HEK293T (cell line): ENCODE data around the gene ESPNL.

Source experiments
- CTCF ChIA-PET: fragments of 350-600 bp; formaldehyde crosslinking; extraction: SDS; loops from one replicate; lab custom pipeline; 2021; ENCODE audit warnings: antibody characterized with exemption, inconsistent platforms; lab: Yijun Ruan, JAX
- POLR2A ChIA-PET: fragments of 350-600 bp; formaldehyde crosslinking; extraction: SDS; loops from one replicate; lab custom pipeline; 2020; ENCODE audit warnings: antibody characterized with exemption, inconsistent platforms; lab: Yijun Ruan, JAX
- DNase-seq: peaks from one replicate; pipeline ENCODE4 v3.0.0; 2012; ENCODE audit warnings: mixed read lengths; ENCODE audit errors: extremely low spot score
- ARNT ChIP-seq: fragments of 450-650 bp; IDR thresholded peaks from 2 replicates; pipeline ENCODE4 v1.6.1; 2017; ENCODE audit warnings: mild to moderate bottlenecking
- BHLHE40 ChIP-seq: fragments of 450-650 bp; IDR thresholded peaks from 2 replicates; pipeline ENCODE4 v1.6.1; 2016; ENCODE audit warnings: mild to moderate bottlenecking, moderate library complexity, borderline replicate concordance
- CTBP1 ChIP-seq: fragments of 450-650 bp; IDR thresholded peaks from 2 replicates; pipeline ENCODE4 v1.6.1; 2016; ENCODE audit warnings: borderline replicate concordance
- ELF4 ChIP-seq: fragments of 450-650 bp; IDR thresholded peaks from 2 replicates; pipeline ENCODE4 v1.6.1; 2017; ENCODE audit warnings: antibody characterized with exemption
- FOXA1 ChIP-seq: fragments of 450-650 bp; IDR thresholded peaks from 2 replicates; pipeline ENCODE4 v1.6.1; 2016; ENCODE audit warnings: mild to moderate bottlenecking
- FOXK2 ChIP-seq: fragments of 450-650 bp; IDR thresholded peaks from 2 replicates; pipeline ENCODE4 v1.6.1; 2016; ENCODE audit warnings: mild to moderate bottlenecking
- FOXM1 ChIP-seq: fragments of 450-650 bp; IDR thresholded peaks from 2 replicates; pipeline ENCODE4 v1.6.1; 2017; ENCODE audit warnings: mild to moderate bottlenecking, borderline replicate concordance
- HDGF ChIP-seq: fragments of 450-650 bp; IDR thresholded peaks from 2 replicates; pipeline ENCODE4 v1.6.1; 2017; ENCODE audit warnings: antibody characterized with exemption, borderline replicate concordance
- L3MBTL2 ChIP-seq: fragments of 450-650 bp; conservative IDR thresholded peaks from 2 replicates; pipeline ENCODE4 v1.6.1; 2016; ENCODE audit warnings: mild to moderate bottlenecking
- LEF1 ChIP-seq: fragments of 450-650 bp; IDR thresholded peaks from 2 replicates; pipeline ENCODE4 v1.6.1; 2017; ENCODE audit warnings: mild to moderate bottlenecking, borderline replicate concordance
- NFRKB ChIP-seq: fragments of 450-650 bp; IDR thresholded peaks from 2 replicates; pipeline ENCODE4 v1.6.1; 2016; ENCODE audit warnings: mild to moderate bottlenecking, moderate library complexity
- PKNOX1 ChIP-seq: fragments of 450-650 bp; IDR thresholded peaks from 2 replicates; pipeline ENCODE4 v1.6.1; 2016
- SP1 ChIP-seq: fragments of 450-650 bp; IDR thresholded peaks from 2 replicates; pipeline ENCODE4 v1.6.1; 2017
- SUZ12 ChIP-seq: fragments of 450-650 bp; IDR thresholded peaks from 2 replicates; pipeline ENCODE4 v1.6.1; 2016; ENCODE audit warnings: mild to moderate bottlenecking
- TARDBP ChIP-seq: fragments of 450-650 bp; IDR thresholded peaks from 2 replicates; pipeline ENCODE4 v1.6.1; 2016
- ZNF384 ChIP-seq: fragments of 450-650 bp; IDR thresholded peaks from 2 replicates; pipeline ENCODE4 v1.6.1; 2016

Gene ESPNL

DNA sequence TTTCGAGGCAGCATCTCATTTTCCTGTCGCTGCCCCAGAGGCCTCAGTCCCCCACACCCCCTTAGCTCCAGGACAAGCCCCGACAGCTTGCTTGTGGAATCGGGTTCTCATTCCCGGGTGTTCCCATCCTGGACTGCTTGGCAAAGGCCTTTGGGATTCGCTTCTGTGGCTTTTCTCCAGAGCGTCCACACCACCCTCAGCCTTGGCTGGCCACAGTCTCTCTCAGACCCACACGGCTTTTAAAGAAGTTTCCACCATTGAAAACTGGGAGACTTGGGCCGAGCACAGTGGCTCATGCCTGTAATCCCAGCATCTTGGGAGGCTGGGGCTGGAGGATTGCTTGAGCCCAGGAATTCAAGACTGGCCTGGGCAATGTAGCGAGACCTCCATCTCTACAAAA lies 2.7 kb downstream of the ESPNL start:
- DNase-seq: no peak
- TF ChIP-seq ARNT (no peak), L3MBTL2 (no peak), LEF1 (no peak), PKNOX1 (no peak), CTBP1 (no peak), NFRKB (no peak), BHLHE40 (no peak), TARDBP (no peak), FOXA1 (no peak), ELF4 (no peak), FOXM1 (no peak), ZNF384 (no peak), FOXK2 (no peak), SUZ12 (no peak), HDGF (no peak)
- POLR2A ChIA-PET: no interaction called here
- CTCF ChIA-PET: no interaction called here

DNA sequence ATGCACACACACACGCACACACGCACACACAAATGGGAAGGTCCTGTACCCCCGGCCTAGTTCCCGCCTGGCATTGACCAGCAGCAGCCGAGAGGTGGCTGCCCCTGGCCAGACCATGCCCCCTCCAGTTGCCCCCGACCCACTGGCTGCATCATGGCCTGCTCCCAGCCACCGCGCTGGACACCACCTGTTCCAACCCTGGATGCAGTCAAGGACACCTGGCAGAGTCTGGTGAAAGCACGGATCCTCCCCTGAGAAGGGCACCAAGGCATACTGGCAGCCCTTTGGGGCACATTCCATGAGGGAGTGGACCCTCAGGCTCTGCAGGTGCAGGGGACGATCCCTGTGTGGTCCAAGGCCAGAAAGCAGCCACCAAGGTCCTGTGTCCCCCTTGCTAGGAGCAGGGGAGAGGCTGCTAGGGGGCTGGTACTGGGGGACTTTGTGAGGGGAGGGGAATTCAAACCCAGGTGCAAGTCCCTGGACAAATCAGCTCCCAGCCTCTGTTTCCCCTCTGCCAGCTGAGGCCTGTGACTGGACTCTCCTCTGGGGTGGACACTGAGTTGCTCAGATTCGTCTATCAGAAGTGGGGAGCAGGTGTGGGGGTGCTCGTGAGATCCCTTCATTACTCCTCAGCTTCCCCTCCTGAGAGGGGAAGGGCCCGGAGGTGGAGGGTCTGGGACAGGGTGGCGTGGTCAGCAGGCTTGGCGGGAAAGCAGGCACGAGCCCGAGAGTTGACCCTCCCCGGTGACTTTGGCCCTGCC lies 3.5 kb downstream of the ESPNL start:
- ChIA-PET CTCF (no interaction called here), POLR2A (no interaction called here)
- TF ChIP-seq CTBP1 (no peak), BHLHE40 (no peak), ARNT (no peak), FOXM1 (no peak), HDGF (no peak), NFRKB (no peak), SP1 (no peak), LEF1 (no peak)

GRCh38 chr2:238104226-238104690 lies 4.1 kb downstream of the ESPNL start:
- CTCF ChIA-PET: no interaction called here
- TF ChIP-seq ELF4 (no peak), SP1 (no peak), CTBP1 (no peak), ARNT (no peak), TARDBP (no peak), FOXK2 (no peak)

More for the DNA sequence above, 3.5 kb downstream of the ESPNL start:
- no peak for DNase-seq

GRCh38 chr2:238104691-238105371 lies 4.7 kb downstream of the ESPNL start:
- ChIA-PET POLR2A (no interaction called here), CTCF (no interaction called here)
- no peak for DNase-seq
- no peak for TF ChIP-seq BHLHE40
- no peak for TF ChIP-seq HDGF
- no peak for TF ChIP-seq SUZ12
- TF ChIP-seq FOXA1: no peak
- no peak for TF ChIP-seq ARNT
- TF ChIP-seq FOXK2: no peak

More at GRCh38 chr2:238104226-238104690, 4.1 kb downstream of the ESPNL start:
- POLR2A ChIA-PET: no interaction called here
- no peak for DNase-seq

DNA sequence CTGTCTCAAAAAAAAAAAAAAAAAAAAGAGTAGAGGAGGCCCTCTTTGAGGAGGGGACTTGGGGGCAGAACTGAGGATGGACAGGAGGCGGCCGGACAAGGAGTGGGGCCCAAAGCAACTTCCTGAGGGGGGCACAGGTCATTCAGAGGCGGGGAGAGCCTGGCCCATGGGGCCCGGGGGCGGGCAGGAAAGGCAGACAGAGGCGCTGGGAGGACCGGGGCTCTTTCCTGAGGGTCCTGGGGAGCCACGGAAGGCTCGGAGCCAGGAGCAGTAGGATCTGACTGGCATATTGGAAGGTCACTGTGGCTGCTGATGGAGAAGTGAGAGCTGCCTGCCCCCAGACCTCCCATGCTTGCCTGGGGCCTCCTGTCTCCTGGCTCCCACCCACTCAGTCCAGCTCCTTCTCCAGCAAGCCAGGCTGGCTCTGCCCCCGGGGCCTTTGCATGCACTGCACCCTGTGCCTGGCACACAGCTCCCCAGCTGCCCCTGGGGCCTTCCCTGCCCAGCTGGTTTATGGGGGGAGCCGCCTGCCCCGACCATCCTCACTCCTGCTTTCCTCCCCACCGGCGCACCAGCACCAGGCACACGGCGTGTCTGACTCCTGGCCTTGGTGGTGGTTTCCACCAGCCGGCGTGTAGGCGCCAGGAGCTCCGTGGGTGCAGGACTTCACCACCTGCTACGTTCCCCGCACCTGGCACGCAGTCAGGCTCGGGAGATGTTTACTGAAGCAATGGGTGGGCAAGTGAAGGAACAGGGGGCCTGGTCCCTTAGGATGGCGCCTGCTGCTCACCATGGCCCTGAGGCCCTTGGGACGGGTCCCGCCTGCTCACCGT lies 5.6 kb downstream of the ESPNL start:
- TF ChIP-seq SP1: no peak
- no peak for TF ChIP-seq ELF4
- no peak for TF ChIP-seq HDGF
- TF ChIP-seq SUZ12: no peak
- TF ChIP-seq LEF1: no peak
- no peak for TF ChIP-seq FOXK2
- TF ChIP-seq FOXA1: no peak
- TF ChIP-seq FOXM1: no peak
- no peak for TF ChIP-seq L3MBTL2
- TF ChIP-seq CTBP1: no peak
- DNase-seq: no peak
- POLR2A ChIA-PET: no interaction called here
- CTCF ChIA-PET: no interaction called here

DNA sequence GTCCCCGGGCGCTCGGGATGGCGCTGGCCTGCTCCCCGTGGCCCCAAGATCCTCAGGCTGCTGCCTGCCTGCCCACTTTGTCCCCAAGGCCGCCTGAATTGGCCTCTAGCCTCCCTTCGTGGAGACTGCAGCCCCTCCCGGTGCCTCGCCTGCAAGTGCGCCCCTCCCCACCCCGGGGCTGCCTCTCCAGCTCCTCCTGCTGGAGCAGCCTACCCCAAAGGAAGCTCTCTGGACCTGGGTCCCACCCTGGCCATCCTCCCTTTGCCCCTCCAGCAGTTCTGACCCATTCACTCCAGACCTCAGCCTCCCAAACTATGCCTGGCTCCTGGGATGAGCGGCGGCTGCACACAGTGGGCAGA lies 6.2 kb downstream of the ESPNL start:
- TF ChIP-seq NFRKB: no peak
- TF ChIP-seq FOXM1: no peak
- TF ChIP-seq CTBP1: no peak
- no peak for TF ChIP-seq BHLHE40
- TF ChIP-seq L3MBTL2: no peak
- TF ChIP-seq SP1: no peak
- TF ChIP-seq ZNF384: no peak
- TF ChIP-seq FOXA1: no peak
- no peak for TF ChIP-seq TARDBP
- no peak for TF ChIP-seq FOXK2
- no peak for TF ChIP-seq LEF1
- TF ChIP-seq PKNOX1: no peak
- CTCF ChIA-PET: no interaction called here
- DNase-seq: no peak
- POLR2A ChIA-PET: no interaction called here
